CD14-positive monocyte (primary cell): ENCODE measurements around the gene PYHIN1. TPM values are rescaled to one million over a fixed set of nuclear protein-coding genes. Genes with fewer than 3 reads are reported as not detected.
A peak's percentile ranks its signal among the peaks of the same experiment; 100 is the strongest.

ENCODE experiments used
- DNase-seq, 3 donors: peaks; one replicate each; pipeline ENCODE4 v3.0.0-alpha.2; 2011 to 2022
- H2AFZ ChIP-seq: 2 replicates; pipeline ENCODE4 v1.6.0; 2012; ENCODE audit warnings: mild to moderate bottlenecking, low read depth, low read length, inconsistent platforms; ENCODE audit not compliant: insufficient read depth, poor library complexity, severe bottlenecking
- H3K27ac ChIP-seq, 2 donors: 1 replicate in 1 of 2; 2 replicates in 1 of 2; pipeline ENCODE4 v1.5.1; 2012 to 2013; ENCODE audit warnings: low read length in 2 of 2, control low read depth in 1 of 2, inconsistent platforms in 1 of 2, low read depth in 1 of 2, mild to moderate bottlenecking in 1 of 2
- H3K27me3 ChIP-seq, 2 donors: one replicate each; pipeline versions ENCODE4 v1.6.0 to v1.6.1; 2011 to 2013; ENCODE audit warnings: low read length in 2 of 2; ENCODE audit not compliant: control insufficient read depth in 2 of 2, insufficient read depth in 2 of 2
- H3K36me3 ChIP-seq, 2 donors: replicated peaks in 1 of 2; 1 replicate in 1 of 2; 2 replicates in 1 of 2; pipeline versions ENCODE4 v1.5.1 to v1.6.1; 2012 to 2013; ENCODE audit warnings: low read length in 2 of 2, control low read depth in 1 of 2, inconsistent platforms in 1 of 2, mild to moderate bottlenecking in 1 of 2; ENCODE audit not compliant: insufficient read depth in 2 of 2, control insufficient read depth in 1 of 2
- H3K4me1 ChIP-seq, 2 donors: 1 replicate in 1 of 2; 2 replicates in 1 of 2; pipeline versions ENCODE4 v1.5.1 to v1.6.1; 2012 to 2013; ENCODE audit warnings: low read length in 2 of 2, control low read depth in 1 of 2, inconsistent platforms in 1 of 2, mild to moderate bottlenecking in 1 of 2, moderate library complexity in 1 of 2; ENCODE audit not compliant: insufficient read depth in 2 of 2, control insufficient read depth in 1 of 2
- H3K4me2 ChIP-seq: replicated peaks from 2 replicates; pipeline ENCODE3; 2012; ENCODE audit warnings: low read length, moderate library complexity, mild to moderate bottlenecking; ENCODE audit not compliant: poor library complexity, severe bottlenecking; ENCODE audit errors: extremely low read depth
- H3K4me3 ChIP-seq, 3 experiments: fragments of 200-600 bp in 1 of 3; sonication (generic) in 1 of 3; replicated peaks in 1 of 3; 1 replicate in 2 of 3; 2 replicates in 1 of 3; pipeline ENCODE4 v1.5.1; 2011 to 2013; ENCODE audit warnings: low read length in 3 of 3, mild to moderate bottlenecking in 3 of 3, control low read depth in 2 of 3, low read depth in 2 of 3, inconsistent platforms in 1 of 3, moderate library complexity in 1 of 3
- H3K79me2 ChIP-seq: 2 replicates; pipeline ENCODE4 v1.6.0; 2012; ENCODE audit warnings: mild to moderate bottlenecking, control low read depth, inconsistent platforms, low read length, moderate library complexity; ENCODE audit not compliant: insufficient read depth
- H3K9ac ChIP-seq: 2 replicates; pipeline ENCODE4 v1.6.0; 2017; ENCODE audit warnings: low read length, mild to moderate bottlenecking; ENCODE audit not compliant: insufficient read depth, poor library complexity, severe bottlenecking
- H3K9me3 ChIP-seq, 2 donors: replicated peaks in 1 of 2; 1 replicate in 1 of 2; 2 replicates in 1 of 2; pipeline versions ENCODE4 v1.5.1 to v1.6.1; 2012 to 2013; ENCODE audit warnings: low read length in 2 of 2, control low read depth in 1 of 2; ENCODE audit not compliant: control insufficient read depth in 1 of 2, insufficient read depth in 1 of 2
- H4K20me1 ChIP-seq: 2 replicates; pipeline ENCODE4 v1.6.0; 2012; ENCODE audit warnings: mild to moderate bottlenecking, low read length, control low read depth, moderate library complexity; ENCODE audit not compliant: insufficient read depth
- H3K27ac Mint-ChIP-seq, 7 donors: one replicate each; pipeline ENCODE4 v1.8.0; 2020; ENCODE audit warnings: mild to moderate bottlenecking in 7 of 7, mixed read lengths in 7 of 7, moderate library complexity in 6 of 7, inconsistent platforms in 2 of 7
- H3K27me3 Mint-ChIP-seq, 3 donors: one replicate each; pipeline ENCODE4 v1.8.0; 2021 to 2022; ENCODE audit warnings: low read depth in 3 of 3, mild to moderate bottlenecking in 3 of 3, mixed read lengths in 3 of 3, moderate library complexity in 3 of 3, inconsistent platforms in 1 of 3
- H3K36me3 Mint-ChIP-seq, 2 donors: one replicate each; pipeline ENCODE4 v1.8.0; 2020; ENCODE audit warnings: mixed read lengths in 2 of 2, inconsistent platforms in 1 of 2, mild to moderate bottlenecking in 1 of 2
- H3K4me1 Mint-ChIP-seq: one replicate; pipeline ENCODE4 v1.8.0; 2020; ENCODE audit warnings: mild to moderate bottlenecking, mixed read lengths
- H3K4me3 Mint-ChIP-seq, 2 donors: one replicate each; pipeline ENCODE4 v1.8.0; 2020; ENCODE audit warnings: mild to moderate bottlenecking in 2 of 2, mixed read lengths in 2 of 2, moderate library complexity in 1 of 2
- H3K9me3 Mint-ChIP-seq, 7 donors: one replicate each; pipeline ENCODE4 v1.8.0; 2020 to 2022; ENCODE audit warnings: mixed read lengths in 7 of 7, mild to moderate bottlenecking in 6 of 7, moderate library complexity in 6 of 7, inconsistent platforms in 2 of 7
- WGBS: methylation state at CpG from one replicate; pipeline ENCODE4 v1.1.5; 2013; ENCODE audit warnings: missing lambda C conversion rate; ENCODE audit not compliant: insufficient coverage; 5-methylcytosine and 5-hydroxymethylcytosine counted together
- intact Hi-C, 2 donors: fragments of 100-400 bp; cut with micrococcal nuclease; formaldehyde crosslinking; loops; one replicate each; pipeline versions ENCODE4 v1.15.0 to v1.15.1; 2023
- polyA plus RNA-seq, 3 donors: library from polyadenylated mRNA; depleted of rRNA in 1 of 3; unstranded in 2 of 3; stranded (reverse) in 1 of 3; fragments of 300-500 nt in 2 of 3; fragments of >200 nt in 1 of 3; fragmentation: Illumina TruSeq in 2 of 3; gene quantifications; 1 replicate in 2 of 3; 2 replicates in 1 of 3; pipeline ENCODE4 v1.2.3, GENCODE V29; 2012 to 2021
- TF ChIP-seq, protein P1 (sequence below): fragments of 200-600 bp; IDR thresholded peaks from one replicate; pipeline ENCODE4 v1.8.0; 2022; ENCODE audit warnings: antibody characterized with exemption, mild to moderate bottlenecking

PYHIN1 gene
- polyA plus RNA-seq, 3 donors = 0.15 to 0.44 TPM; not detected in 1

DNA sequence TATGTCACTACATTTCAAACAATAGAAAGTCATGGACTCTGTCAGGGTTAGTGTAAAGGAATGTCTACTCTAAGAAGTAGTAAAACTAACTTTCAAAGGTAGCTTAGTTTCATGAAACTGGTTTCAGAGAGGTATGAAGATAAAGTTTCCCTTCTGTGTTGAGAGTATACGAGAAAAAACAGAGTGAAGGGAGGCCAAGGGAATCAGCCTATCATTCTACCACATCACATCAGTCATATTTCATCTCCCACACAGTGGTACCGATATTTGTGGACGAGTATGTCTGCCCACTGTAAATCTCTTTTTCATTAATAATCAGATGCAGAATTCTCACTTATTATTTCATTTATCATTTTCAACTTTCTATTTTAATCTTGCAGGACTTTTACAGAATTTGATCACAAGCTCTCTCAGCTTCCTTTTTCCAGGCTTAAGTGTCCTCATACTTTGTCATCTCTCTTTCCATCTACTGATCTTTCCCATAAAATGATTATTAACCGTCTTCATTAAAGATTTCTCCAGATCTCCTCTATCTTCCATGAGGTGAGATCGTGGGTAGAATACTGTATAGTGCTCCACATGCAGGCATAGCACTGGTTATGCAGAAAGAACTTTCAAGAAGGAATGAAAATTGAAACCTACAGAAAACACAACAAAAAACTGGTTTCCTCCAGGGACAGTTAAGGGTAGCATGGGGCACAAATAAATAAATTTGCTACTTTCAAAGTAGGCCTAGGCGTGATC lies 66.9 kb downstream of the PYHIN1 start:
- Histone ChIP-seq H3K4me2 (peak overlapping the region; percentile 59), H3K27ac (no peak overlapping the region)

DNA sequence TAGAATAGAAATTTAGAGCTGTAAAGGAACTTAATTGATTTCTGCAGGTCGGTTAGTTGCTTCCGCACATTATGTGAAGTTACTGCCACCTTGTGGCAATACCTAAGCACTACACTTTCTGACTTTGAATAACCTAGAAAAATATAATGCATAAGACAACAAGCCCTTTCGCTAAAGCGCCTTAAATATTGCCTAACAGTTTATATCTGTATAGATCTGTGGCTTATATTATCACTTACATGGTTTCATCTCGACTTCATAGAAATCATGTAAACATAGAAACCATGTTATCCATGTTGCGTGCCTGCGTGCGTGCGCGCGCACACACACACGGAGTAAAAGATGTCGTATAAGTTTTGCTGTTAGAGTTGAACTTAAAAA lies 67.4 kb downstream of the PYHIN1 start:
- WGBS = no CpG with 5 or more reads among the region's 13 CpGs
- no peak overlapping the region for H3K27ac Mint-ChIP-seq

More for the DNA sequence above, 66.9 kb downstream of the PYHIN1 start:
- Mint-ChIP-seq H3K27ac (no peak overlapping the region), H3K27me3 (peaks cover 0 to 2% (median 0%) of the 10 kb centered on the region in 3 donors), H3K4me3 (peak overlapping the region in 1 of 2 donors; percentile 81), H3K9me3 (peaks cover 0 to 3% (median 0%) of the 10 kb centered on the region in 7 donors), H3K4me1 (peaks cover 13% of the 10 kb centered on the region), H3K36me3 (no peaks in the 10 kb centered on the region)
- Histone ChIP-seq H3K79me2 (no peaks in the 10 kb centered on the region), H3K9ac (no peak overlapping the region), H3K4me1 (peaks cover 4 to 9% of the 10 kb centered on the region in 2 donors), H4K20me1 (no peaks in the 10 kb centered on the region), H2AFZ (peak overlapping the region; percentile 23), H3K4me3 (peak overlapping the region in 2 of 3 experiments; percentile 9 to 60), H3K36me3 (no peaks in the 10 kb centered on the region), H3K27me3 (no peaks in the 10 kb centered on the region), H3K9me3 (no peaks in the 10 kb centered on the region)
- TF ChIP-seq, protein P1, sequence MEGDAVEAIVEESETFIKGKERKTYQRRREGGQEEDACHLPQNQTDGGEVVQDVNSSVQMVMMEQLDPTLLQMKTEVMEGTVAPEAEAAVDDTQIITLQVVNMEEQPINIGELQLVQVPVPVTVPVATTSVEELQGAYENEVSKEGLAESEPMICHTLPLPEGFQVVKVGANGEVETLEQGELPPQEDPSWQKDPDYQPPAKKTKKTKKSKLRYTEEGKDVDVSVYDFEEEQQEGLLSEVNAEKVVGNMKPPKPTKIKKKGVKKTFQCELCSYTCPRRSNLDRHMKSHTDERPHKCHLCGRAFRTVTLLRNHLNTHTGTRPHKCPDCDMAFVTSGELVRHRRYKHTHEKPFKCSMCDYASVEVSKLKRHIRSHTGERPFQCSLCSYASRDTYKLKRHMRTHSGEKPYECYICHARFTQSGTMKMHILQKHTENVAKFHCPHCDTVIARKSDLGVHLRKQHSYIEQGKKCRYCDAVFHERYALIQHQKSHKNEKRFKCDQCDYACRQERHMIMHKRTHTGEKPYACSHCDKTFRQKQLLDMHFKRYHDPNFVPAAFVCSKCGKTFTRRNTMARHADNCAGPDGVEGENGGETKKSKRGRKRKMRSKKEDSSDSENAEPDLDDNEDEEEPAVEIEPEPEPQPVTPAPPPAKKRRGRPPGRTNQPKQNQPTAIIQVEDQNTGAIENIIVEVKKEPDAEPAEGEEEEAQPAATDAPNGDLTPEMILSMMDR = no peak
- intact Hi-C loops = loop anchor here (1.0 to 5.0 kb wide), 3 partner anchors 201 to 492 kb away; no protein-coding TSS in a partner anchor
- WGBS = 67% methylated on average over 3 of the region's 6 CpGs
- DNase-seq = no peak

More for the DNA sequence above, 67.4 kb downstream of the PYHIN1 start:
- Histone ChIP-seq H3K36me3 (no peaks in the 10 kb centered on the region), H3K9me3 (no peaks in the 10 kb centered on the region), H3K4me3 (peak overlapping the region in 2 of 3 experiments; percentile 9 to 60), H3K4me2 (peak overlapping the region; percentile 59), H3K27ac (no peak overlapping the region), H4K20me1 (no peaks in the 10 kb centered on the region), H3K4me1 (peaks cover 4 to 9% of the 10 kb centered on the region in 2 donors), H3K27me3 (no peaks in the 10 kb centered on the region), H3K9ac (no peak overlapping the region), H3K79me2 (no peaks in the 10 kb centered on the region), H2AFZ (peak overlapping the region; percentile 23)
- no peaks in the 10 kb centered on the region for H3K36me3 Mint-ChIP-seq
- intact Hi-C loops = loop anchor here (1.0 to 5.0 kb wide), 3 partner anchors 201 to 492 kb away; no protein-coding TSS in a partner anchor
- H3K4me3 Mint-ChIP-seq = peak overlapping the region in 1 of 2 donors; percentile 81
- H3K9me3 Mint-ChIP-seq = no peaks in the 10 kb centered on the region
- TF ChIP-seq, protein P1 = peak; percentile 93
- peaks cover 0 to 2% (median 0%) of the 10 kb centered on the region in 3 donors for H3K27me3 Mint-ChIP-seq
- peaks cover 13% of the 10 kb centered on the region for H3K4me1 Mint-ChIP-seq
- peak; percentile 47 to 72 (median 55) for DNase-seq
